ENCODE measurements around the gene DCBLD2.

DNA sequence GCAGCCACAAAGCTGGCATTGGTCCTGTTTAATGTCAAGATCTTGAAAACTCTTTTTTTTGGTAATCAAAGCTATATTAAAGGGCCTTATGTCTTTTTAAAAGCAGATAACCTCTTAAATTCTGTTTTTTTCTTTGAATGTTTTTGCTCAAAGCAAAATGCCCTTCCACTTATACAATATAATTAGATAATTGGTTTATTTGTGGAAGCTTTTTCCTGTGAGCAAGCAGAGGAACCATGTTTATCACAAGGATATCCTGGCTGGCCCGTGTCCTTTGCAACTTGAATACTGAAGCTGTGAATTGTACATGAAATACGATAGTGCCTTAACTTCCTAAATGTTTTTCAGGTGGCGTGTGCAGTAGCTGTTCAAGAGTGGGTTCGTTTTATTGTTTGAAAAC, 135.8 kb downstream of the DCBLD2 start:
- TF ChIP-seq, protein P1, sequence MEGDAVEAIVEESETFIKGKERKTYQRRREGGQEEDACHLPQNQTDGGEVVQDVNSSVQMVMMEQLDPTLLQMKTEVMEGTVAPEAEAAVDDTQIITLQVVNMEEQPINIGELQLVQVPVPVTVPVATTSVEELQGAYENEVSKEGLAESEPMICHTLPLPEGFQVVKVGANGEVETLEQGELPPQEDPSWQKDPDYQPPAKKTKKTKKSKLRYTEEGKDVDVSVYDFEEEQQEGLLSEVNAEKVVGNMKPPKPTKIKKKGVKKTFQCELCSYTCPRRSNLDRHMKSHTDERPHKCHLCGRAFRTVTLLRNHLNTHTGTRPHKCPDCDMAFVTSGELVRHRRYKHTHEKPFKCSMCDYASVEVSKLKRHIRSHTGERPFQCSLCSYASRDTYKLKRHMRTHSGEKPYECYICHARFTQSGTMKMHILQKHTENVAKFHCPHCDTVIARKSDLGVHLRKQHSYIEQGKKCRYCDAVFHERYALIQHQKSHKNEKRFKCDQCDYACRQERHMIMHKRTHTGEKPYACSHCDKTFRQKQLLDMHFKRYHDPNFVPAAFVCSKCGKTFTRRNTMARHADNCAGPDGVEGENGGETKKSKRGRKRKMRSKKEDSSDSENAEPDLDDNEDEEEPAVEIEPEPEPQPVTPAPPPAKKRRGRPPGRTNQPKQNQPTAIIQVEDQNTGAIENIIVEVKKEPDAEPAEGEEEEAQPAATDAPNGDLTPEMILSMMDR (IDR thresholded peaks at IDR 0.05) = no peak
- TF ChIP-seq EZH2 (IDR thresholded peaks at IDR 0.05) (no peak), EZH2phosphoT487 (IDR thresholded peaks at IDR 0.05) (no peak)
